SKM-1 (cell line): Measurements from ENCODE around the gene KLK12.
"Not testable (repeated sequence)": the region's sequence is repeated elsewhere in the genome, so short reads cannot be mapped to it uniquely, and the experiment has no call there.

Experiments
- DNase-seq: peaks from one replicate; lab custom pipeline; 2025; ENCODE audit not compliant: unreplicated experiment; lab: John Stamatoyannopoulos, UW

KLK12 gene

DNA sequence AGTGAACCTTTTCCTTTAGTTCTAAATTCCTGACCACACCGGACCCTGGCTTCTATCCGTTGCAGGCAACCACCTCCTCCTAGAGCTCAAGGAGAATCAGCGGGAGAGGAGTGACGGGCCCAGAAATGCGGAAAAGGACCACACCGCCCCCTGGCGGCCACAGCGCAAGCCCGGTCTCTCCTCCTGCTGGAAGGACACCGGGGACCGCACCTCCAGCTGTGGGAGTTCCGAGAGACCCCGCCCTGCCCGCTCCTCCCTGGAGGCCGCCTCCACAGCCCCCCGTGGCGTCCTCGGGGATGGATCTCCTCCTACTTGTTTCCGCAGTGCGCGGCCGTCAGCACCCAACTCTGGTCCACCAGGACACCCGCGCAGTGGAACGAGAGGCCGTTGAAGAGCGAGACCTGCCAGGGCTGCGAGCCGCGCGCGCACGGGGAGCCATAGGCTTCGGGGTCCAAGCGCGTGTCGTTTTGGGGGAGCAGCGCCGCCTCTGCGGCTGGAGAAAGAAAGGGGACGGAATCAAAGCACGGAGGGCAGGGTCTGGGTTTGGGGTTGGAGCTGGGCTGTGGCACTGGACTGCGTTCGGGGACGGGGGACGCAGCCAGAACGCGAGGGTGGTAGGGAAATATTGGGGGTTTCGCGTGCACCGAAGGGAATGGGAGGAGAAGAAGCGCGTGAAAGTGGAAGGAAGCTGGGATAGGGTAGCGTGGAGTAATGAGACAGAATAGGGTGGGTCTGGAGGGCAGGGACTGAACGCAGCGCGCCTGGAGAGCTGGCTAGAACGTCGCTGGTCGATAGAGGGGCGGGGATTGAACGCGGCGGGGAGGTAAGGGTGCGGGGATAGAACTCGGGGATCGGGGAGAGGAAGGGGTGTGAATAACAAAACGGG is 17.8 kb downstream of the KLK12 start:
- DNase-seq = no peak

DNA sequence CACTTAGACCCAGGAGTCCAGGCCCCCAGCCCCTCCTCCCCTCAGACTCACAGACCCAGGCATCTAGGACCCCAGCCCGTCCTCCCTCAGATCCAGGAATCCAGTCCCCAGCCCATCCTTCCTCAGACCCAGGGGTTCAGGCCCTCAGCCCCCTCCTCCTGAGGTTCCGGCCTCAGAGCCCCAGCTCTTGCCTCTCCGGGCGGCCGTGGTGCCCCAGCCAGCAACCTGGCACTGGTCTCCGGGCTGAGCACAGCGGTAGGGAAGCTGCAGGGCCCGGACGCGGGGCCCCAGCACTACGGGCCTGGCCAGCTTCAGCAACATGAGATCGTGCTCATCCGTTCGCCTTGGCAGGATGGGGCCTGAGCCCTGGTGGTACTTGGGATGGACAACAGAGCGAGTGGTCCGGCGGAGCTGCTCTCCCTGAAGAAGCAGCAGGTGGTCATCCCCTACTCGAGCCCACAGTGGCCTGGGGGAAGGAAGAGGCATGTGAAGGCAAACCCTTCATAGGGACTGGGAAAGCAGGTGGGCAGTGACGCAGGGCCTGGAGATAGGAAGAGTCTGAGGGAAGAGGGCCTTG is 19.0 kb downstream of the KLK12 start:
- no peak for DNase-seq

DNA sequence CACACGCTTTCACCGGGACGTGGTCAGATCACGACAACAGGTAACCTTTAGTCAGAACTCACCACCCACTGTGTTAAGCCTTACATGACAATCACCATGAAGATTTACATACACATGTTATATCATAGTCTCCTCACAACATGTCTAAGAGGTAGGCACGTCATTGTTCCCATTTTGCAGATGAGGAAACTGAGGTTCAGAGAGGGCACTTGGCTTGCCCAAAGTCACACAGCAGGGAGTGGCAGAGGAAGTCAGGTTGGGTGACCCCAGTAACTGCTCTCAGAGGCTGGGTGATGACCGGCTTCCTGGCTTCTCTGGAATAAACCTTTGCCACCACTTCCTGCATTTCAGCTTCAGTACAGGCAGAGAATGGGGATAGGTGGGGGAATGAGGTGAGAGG is 20.6 kb downstream of the KLK12 start:
- no peak for DNase-seq

DNA sequence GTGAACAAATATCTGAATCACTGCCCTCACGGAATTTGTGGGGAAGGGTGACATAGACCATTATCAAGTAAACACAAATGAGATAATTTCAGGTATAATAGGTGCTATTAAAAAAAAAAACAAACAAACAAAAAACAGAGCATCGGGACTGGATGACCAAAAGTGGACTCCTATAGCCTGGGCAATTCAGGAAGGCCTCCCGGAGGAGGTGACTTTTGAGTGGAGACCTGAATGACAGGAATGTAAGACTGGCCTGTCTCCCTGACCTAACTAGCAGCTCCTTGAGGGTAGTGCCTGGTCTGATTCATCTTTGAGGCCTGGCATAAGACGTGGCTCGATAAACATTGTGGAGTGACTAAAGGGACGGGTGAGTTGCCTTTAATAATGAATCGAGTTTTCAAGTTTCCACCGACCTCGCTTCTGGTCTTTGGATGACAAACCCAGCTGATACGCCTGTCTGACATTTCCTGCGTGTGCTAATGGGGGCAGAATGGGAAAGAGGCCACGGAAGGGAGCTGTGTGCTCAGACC is 22.1 kb downstream of the KLK12 start:
- DNase-seq = no peak

DNA sequence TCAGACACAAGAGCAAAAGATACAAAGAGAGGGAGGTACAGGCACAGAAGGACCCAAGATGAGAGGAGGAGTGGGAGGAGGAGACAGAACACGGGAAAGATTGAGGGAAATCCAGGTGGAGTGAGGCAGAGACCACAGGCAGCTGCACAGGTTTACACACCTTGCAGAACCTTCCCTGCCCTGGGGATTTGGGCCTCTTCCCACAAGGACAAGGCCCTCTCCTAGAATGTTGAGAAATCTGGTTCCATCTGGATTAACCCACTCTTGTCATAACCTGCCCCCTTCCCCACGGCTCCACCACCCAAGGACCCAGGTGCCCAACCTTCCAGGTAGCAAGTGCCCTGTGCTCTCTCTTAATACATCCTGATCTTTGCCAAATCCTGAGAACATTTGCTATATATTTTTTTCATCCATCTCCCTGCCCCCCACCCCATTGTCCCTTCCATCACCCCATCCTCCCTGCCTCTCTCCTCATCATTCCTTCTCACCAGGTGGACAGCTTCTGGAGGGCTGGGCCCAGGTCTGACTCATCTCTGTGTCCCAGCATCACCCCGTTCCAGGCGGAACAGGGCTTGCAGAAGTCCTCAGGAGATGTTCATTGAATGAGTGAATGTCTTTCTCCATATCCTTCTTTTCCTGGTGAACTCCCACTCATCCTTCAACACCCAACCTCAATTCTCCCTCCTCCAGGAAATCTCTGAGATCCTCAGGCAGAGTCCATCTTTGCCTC is 24.6 kb downstream of the KLK12 start:
- DNase-seq = no peak

DNA sequence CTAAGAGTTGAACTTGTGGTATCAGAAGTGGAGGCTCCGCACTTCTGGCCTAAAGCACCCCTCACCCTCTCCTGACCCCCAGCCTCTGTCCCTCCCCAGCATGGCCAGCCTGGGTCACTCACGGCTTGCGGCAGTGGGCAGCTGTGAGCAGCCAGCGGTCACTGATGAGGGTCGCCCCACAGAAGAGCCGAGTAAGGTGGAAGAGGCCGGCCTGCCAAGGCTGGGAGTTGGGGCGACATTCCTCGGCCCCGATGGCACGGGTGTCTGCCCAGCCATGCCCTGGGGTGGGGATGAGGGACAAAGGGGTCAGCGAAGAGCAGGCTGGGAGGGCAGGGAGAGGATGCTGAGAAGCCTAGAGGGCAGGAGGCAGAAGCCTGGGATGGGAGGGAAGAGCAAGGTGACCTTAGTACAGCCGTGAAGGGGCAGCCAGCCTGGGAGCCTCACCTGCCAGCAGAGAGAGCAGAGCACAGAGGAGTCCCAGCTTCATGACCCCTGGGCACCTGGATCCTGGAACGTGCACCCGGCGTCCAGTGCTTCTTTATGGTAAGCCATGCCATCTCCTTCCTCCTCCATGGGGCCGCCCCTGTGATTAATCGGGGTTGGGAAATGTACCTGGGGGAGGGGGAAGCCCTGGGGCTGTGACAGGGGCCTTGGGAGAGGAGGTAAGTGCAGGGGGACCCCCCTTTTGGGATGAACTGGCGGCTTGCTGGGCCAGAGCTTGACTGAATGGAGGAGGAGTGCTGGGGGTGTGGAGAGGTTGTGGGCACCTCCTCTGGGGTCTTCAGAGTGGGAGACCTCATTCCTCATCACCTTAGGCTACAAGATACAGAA is 25.5 kb downstream of the KLK12 start:
- DNase-seq = no peak

DNA sequence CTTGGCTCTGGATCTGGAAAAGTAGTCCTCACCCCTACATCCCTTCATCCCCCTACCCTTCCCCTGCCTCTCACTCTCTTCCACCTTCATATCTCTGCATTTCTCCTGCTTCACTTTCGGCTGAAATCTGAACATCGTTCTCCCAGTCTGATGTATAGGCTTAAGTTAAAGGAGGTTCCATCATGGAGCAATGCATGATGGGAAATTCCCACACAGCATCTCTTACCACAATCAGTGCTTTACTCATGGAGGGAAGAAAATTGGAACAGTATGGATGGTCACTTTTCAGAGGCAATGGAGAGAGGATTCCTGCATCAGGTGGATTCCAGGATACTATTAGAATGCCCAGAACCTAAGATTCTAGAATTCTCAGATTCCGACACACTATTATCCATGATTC is 27.3 kb downstream of the KLK12 start:
- DNase-seq = no peak

DNA sequence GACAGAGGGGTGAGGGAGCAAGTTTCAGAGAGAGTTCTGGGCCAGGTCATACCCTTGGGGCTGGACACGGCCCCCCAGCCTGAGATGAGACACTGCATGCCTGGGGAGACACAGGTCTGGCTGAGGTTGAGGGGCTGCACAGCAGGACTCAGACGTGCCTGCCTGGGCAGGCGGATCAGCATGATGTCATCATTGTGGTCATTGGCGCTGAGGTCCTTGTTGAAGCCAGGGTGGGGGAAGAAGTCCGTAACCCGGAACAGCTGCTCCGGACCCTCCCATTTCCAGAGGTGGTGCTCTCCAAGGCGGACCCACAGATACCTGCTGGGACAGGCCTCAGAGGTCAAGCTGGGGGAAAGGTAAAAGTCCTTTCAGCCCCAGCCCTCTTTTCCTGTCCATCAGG is 28.4 kb downstream of the KLK12 start:
- no peak for DNase-seq

DNA sequence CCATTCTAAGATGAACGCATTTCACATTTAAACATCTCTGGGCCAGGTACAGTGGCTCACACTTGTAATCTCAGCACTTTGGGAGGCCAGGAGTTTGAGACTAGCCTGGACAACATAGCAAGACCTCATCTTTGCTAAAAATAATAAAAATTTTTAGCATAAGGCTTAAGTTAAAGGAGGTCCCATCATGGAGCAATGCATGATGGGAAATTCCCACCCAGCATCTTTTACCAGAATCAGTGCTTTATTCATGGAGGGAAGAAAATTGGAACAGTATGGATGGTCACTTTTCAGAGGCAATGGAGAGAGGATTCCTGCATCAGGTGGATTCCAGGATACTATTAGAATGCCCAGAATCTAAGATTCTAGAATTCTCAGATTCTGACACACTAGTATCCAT is 29.6 kb downstream of the KLK12 start:
- no peak for DNase-seq

DNA sequence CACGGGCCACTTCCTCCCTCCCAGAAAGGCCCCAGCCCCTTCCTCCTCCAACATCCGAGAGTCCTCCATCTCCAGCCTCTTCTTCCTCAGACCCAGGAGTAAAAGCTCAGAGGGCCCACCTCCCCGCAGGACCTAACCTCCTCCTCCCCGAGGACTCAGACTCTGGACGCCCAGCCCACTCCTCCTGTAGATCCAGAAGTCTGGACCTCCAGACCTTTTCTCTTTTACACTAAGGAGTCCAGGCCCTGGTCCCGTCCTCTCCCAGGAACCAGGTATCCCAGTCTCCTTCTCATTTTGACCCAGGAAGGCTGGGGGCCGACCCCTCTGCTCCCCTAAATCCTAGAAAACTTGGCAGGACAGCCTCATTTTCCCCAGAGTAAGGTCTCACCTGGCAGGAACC is 31.5 kb downstream of the KLK12 start:
- no peak for DNase-seq

DNA sequence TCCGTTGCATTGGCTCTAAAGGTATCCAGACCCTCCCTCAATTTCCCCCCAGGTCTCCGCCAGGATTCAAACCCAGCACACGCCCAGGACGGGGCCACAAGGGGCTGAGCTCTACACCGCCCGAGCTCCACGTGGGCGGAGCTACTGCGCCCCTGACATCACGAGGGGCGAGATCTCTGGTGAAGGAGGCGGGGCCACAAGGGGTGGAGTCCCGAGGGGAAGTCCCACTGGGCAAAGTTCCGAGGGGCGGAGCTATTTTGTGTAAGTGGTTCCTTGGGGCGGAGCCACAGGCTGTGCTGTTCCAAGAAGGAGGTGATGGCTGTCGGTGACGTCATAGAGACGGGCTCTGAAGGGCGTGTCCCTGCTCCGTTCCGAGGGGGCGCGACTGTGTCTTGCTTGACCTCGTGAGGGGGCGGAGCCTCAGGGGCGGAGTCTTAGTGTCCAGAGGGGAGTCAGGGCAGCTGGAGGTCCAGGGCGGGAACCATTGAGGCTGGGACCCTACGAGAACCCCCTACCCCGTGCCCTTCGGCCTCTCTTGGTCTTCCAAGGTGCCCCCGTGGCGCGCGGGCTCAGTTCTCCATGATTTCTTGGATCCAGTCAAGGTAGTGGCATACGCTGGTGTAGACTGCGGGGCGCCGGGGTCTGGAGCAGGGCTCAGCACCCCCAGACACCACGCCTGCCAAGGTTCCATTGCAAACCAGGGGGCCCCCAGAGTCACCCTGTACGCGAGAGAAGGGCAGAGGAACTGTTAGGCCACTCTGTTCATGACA is 32.1 kb downstream of the KLK12 start:
- DNase-seq = no peak

DNA sequence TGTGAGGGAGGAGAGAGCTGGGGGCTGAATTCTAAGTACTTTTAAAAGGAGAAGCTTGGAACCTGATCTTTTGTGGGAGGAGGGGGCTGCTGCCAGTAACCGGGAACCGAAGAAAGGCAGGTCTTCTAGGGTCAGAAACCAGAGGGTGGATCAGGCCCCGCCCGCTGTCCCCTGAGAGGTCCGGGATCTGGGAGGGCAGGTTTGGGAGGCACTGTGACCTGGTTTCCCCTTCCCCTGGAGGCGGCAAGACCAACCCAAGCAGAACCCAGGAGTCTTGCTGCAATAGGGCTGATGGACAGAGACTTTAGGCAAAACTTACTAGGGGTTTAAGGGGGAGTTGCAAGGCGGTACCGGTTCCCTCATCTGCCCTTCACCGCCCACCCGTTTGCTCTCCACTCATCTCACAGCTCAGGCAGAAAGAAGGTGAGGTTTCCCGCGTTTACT is 32.7 kb downstream of the KLK12 start:
- DNase-seq = no peak

DNA sequence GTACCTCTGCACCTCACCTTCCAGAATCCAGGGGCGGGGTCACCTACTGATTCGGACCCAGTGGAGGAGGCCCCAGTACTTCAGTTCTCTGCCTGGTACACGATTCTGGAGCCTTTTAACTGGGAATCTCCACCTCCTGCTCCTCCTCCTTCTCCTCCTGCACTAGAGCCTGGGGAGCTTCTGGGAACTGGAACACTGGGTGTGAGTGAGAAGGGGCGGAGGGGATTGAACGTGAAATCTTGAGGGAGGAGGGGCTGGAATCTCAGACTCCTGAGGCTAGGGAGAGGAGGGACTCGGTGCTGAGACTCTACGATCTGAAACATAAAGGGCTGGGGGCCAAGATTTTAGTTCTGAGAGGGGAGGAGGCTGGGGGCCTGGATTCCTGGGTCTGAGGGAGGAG is 33.3 kb downstream of the KLK12 start, which contains the start of gene KLK8:
TSS of gene KLK8 (minus strand) at position 90 of the 400 bp plus-strand sequence. CDS start 437 bp downstream, outside the sequence.
- DNase-seq = no peak

DNA sequence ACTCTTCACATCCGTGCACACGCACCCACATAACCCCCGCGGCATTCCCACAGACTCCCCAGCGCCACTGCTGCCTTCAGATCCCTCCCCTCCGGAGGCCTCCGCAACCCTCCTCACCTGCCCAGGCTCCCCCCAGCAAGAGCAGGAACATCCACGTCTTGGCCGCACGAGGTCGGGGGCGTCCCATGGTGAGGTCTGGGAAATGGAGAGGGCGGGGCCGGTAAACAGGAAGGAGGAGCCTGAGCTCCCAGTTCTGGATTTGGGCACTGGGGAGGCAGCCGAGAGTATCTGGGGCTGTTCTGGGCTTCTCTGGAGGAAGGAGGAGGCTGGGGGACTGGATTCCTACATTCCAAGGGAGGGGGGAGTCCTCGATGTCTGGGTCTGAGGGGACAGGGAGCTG is 33.8 kb downstream of the KLK12 start:
- no peak for DNase-seq

DNA sequence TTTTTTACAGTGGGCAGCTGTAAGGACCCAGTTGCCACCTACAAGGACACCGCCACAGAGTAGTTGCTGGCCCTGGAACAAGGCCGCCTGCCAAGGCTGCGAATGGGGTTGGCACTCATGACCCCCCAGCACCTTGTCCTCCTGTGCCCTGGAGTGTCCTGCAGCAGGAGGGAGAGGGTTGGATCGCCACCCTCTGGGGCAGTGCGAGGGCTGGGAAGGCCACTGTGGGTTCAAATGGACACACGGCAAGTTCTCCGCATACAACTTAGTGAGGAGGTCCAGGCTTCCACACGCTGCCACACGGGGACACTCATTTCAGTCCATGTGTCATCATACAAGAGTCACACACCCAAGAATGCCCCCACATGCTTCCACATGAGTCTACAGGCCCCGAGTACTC is 34.4 kb downstream of the KLK12 start:
- no peak for DNase-seq

DNA sequence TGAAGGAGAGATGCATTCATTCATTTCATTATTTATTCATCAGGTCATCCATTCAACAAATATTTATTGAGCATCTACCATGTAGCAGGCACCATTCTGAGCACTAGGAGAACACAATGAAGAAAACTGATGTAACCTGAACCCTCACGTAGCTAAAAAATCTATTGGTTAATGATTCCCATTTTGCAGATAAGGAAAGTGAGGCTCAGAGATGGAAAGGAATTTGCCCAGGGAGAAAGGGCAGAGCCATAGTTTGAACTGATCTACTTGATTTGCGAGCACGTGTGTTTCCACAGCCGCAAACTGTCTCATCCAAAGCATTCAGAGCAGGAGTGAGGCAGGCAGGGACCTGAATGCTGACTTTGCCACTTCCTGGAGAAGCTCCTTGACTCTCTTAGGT is 36.1 kb downstream of the KLK12 start:
- no peak for DNase-seq

DNA sequence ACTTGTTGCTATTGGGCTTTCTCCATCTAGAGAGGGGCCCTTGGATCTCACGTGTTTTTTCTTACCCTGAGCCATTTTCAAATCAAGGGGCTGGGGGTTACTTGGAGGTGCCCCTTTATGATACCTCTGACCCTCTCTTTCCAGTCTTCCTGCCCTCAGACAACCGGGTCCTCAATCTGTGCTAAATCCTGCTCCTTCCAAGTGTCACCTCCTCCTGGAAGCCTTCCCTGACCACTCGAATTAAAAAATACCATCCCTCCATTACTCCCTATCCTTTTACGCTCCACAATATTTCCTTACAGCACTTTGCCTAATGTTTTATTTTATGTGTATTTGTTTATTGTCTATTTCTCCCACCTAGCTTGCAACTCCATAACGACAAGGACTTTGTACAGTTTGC is 36.7 kb downstream of the KLK12 start:
- no peak for DNase-seq

DNA sequence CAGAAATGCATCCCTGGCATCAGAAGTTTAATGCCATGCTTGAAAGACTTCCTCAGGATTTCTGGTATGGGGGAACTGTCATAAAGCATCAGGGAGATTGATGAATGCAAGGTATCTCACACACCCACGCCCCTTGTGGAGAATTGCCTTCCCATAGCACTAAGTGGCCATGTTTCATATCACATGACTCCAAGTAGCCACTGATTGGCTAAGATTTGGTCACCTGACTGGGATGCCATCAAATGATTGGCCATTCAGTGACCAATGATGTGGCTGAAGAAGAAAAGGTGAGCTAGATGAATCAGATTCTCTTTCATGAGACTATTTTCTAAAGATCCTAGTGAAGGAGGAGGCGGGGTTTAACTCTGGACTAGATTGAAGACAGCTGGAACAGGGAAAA is 40.7 kb downstream of the KLK12 start:
- no peak for DNase-seq

DNA sequence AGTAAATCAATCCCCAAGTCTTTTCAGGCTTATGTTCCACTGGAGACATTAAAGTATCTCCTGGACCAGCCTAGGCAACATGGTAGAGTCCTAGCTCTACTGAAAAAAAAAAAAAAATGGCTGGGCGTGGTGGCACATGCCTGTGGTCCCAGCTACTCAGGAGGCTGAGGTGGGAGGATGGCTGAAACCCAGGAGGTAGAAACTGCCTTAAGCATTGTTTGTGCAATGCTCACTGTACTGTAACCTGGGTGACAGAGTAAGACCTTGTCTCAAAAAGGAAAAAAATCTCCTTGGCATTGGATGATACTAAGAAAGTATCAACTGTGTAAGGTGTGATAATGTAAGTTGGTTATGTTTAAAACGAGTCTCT is 42.2 kb downstream of the KLK12 start:
- no peak for DNase-seq

DNA sequence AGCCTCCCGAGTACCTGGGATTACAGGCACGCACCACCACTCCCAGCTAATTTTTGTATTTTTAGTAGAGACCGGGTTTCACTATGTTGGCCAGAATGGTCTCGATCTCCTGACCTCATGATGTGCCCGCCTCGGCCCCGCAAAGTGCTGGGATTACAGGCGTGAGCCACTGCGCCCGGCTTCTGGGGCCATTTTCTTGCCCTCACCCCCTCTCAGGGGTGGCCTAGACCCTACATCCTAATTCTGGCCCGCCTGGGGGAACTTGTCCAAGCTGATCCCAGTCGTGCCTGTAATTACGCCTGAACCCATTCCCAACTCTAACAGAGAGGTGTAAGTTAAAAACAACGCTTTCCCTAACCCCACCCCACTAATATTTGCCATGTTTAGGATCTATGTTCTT is 50.4 kb downstream of the KLK12 start:
- DNase-seq = not testable (repeated sequence)
